AML-193 (cell line): ENCODE results near the gene KRT6B.
"Not testable (repeated sequence)": the region's sequence is repeated elsewhere in the genome, so short reads cannot be mapped to it uniquely, and the experiment has no call there.

Source experiments
- DNase-seq, 2 experiments: peaks; one replicate each; lab custom pipeline; 2025; lab: John Stamatoyannopoulos, UW

Gene KRT6B

DNA sequence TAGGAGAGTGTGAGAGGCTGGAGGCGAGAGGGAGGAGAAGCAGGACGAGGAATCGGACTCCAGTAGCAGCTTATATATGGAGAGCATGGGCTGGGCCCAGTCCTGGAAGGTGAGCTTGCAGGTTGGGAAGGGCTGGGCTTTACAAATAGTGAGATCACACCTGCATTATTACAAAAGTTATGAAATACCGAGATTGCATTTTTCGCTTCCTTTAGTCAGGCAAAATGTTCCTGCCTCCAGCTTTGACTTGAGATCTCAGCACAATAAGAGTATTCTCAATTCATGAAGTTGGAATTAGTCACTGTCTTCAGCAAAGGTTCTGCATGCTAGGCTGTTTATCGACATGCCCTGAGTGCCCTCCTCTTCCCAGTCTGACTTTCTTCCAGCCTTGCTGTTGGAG lies at the start of gene KRT6B:
Gene KRT6B (minus strand): TSS at position 46 of the 400 bp plus-strand sequence. CDS start 68 bp downstream, outside the sequence.
- no peak for DNase-seq

GRCh38 chr12:52501490-52501889 lies 49.5 kb upstream of the KRT6B start:
- DNase-seq = no peak

- DNase-seq = not testable (repeated sequence)
Observed at GRCh38 chr12:52500574-52500973, 48.6 kb upstream of the KRT6B start.

DNA sequence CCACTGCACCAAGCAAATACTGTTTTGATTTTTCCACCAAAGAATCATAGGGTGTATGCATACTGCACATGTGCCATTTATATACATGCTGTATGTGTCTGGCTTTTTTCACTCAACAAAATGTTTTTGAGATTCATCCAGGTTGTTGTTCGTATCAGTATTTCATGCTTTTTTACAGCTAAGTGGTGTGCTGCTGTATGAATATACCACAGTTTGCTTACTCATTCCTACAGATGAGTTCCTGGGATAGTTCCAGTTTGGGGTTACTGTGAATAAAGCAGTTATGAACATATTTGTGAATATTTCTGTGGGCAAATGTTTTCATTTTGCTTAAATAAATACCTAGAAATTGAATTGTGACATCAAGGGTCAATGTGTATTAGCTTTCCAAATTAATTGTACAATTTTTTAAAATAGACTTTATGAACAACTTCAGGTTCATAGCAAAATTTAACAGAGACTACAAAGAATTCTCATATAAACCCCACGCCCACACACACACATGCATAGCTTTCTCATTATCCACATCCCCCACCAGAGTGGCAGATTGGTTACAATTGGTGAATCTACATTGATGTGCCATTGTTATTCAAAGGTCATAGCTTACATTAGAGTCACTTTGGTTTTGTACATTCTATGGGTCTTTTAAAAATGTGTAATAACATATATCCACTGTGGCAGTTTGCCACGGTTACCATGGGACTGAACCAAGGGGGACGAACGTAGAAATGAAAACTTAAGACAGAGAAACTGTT lies 48.0 kb upstream of the KRT6B start:
- DNase-seq = no peak

- DNase-seq = no peak
Observed at GRCh38 chr12:52498946-52499345, 47.0 kb upstream of the KRT6B start.

DNA sequence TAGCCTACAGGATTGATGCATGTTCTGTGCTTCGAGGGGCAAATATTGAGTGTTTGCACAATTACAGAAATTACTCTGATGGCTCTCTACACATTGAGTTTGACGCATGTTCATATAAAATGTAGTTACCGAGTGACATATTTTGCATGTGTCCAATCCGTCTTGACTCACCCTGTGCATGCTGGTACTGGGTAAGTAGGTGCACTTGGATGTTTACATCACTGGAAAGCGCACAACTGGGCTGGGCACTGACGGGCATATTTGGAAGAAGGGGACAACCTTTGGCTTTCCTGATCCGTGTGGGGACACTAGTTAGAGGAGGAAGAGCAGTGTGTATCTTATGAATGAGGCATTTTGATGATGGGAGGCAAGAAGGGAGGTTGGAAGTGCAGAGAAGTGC lies 46.0 kb upstream of the KRT6B start:
- DNase-seq = no peak

GRCh38 chr12:52496590-52497071 lies 44.7 kb upstream of the KRT6B start:
- no peak for DNase-seq

DNA sequence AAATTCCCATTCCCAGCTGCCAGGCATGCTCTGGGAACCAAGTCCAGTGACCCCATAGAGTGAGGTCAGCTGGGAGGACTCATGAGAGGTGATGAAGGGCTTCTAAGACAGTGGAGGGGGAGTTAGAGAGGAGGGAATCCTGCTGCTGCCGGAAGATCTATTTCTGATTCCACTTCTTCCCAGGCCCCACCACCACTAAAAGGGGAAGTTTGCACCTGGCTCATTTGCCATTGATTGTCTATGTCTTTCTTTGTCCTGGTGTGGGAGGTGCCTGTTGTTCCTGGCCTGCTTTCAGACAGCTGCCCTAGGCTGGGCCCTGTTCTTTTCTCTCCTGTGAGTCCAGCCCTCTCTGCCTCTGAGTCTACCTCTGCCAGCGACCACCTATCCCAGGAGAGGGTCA lies 44.1 kb upstream of the KRT6B start:
- no peak for DNase-seq

GRCh38 chr12:52495389-52495788 lies 43.4 kb upstream of the KRT6B start:
- DNase-seq = no peak

GRCh38 chr12:52494518-52494917 lies 42.6 kb upstream of the KRT6B start:
- DNase-seq = no peak

DNA sequence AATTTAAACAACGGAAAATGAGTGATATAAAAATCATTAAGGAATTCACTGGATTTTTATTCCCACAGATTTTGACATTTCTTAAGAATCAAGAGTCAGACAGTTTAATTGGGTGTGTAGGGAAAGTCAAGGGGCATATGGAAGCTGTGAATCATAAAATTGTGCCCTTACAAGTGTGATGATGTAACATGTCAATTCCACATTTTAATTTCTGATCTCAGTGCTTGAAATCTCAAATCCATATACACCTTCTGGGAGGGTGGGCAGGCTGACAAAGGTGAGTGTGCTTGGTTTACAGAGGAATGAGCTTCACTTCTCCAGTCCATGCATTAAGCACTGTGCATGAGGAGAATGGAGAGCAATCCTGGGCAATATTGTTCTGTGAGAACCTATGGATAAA lies 42.2 kb upstream of the KRT6B start:
- DNase-seq = no peak

DNA sequence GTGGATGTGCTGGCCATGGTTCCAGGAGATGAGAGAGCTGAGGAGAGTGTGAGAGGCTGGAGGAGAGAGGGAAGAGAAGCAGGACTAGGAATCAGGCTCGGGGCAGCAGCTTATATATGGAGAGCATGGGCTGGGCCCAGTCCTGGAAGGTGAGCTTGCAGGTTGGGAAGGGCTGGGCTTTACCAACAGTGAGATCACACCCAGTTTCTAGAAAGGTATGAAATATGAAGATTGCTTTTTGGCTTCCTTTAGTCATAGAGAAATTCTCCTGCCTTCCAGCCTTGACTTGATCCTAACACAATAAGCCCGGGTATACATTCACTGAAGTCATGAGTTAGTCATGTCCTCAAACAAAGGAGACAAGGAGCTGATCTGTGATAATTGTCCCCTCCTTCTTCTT lies 41.2 kb upstream of the KRT6B start, which contains the start of gene KRT6A:
Gene KRT6A (minus strand): TSS at position 86 of the 400 bp plus-strand sequence. CDS start 69 bp downstream, at position 17.
- no peak for DNase-seq

- not testable (repeated sequence) for DNase-seq
Observed at GRCh38 chr12:52492405-52492804, 40.5 kb upstream of the KRT6B start.

DNA sequence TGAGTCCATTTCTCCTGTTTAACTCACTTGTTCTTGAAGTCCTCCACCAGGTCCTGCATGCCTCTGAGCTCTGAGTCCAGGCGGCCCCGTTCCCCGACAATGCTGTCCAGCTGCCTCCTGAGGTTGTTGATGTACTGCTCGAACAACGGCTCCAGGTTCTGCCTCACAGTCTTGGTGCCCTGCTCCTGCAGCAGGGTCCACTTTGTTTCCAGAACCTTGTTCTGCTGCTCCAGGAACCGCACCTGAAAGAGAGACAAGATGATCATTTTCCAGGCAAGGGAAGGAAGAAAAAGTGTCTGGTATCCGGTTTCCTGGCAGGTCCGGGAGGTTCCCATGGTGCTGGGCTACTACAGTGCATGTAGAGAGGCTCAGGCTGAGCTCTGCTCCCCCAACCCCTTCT lies 39.5 kb upstream of the KRT6B start:
- not testable (repeated sequence) for DNase-seq

DNA sequence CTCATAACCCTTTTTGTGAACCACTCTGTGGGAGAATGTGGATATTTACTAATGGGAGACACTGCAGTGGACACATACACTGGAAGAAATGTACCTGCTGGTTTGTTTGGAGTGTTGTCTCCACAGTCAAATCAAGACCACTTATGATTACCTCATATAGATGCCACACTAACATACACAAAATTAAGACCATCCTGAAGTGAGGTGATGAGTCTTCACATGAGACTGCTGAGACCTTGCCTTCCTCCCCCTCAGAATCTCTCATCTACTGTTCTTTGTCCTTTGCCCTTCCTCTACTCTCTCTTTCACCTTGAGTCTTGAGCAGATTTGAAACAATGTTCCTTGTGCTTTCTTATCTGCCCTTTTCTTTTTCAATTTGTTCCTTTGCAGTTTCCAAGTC lies 36.8 kb upstream of the KRT6B start:
- DNase-seq = no peak

GRCh38 chr12:52487744-52488443 lies 35.9 kb upstream of the KRT6B start:
- DNase-seq = not testable (repeated sequence)

DNA sequence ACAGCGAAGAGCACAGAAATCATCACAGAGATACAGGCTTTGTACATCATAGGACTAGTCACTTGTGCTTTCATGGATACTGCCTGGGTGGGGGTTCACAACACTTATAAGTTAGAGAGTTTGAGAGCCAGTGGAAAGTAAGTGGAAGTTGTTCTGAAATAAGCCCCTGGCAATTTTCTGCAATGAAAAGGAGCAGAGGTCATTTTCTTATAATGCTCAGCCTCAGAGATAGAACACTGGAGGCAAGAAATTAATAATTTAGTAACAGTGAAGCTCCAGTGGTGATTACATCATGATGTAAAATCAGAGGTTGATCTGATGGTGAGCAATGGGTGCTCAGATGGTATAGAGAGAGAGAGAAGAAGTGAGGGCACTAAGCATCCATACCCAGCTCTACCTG lies 35.3 kb upstream of the KRT6B start:
- no peak for DNase-seq

GRCh38 chr12:52486166-52487105 lies 34.5 kb upstream of the KRT6B start:
- no peak for DNase-seq

- DNase-seq = no peak
Observed at GRCh38 chr12:52480073-52480472, 28.1 kb upstream of the KRT6B start.

DNA sequence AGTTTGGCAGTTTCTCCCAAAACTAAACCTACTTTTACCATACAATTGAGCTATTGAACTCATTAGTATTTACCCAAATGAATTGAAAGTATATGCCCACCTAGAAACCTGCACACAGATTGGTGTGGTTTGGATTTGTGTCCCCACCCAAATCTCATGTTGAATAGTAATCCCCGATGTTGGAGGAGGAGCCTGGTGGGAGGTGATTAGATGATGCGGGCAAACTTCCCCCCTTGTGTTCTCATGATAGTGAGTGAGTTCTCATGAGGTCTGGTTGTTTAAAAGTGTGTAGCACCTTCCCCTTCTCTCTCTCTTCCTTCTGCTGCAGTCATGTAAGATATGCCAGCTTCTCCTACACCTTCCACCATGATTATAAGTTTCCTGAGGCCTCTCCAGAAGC lies 25.7 kb upstream of the KRT6B start:
- DNase-seq = no peak

- DNase-seq = no peak
Observed at GRCh38 chr12:52474212-52474611, 22.3 kb upstream of the KRT6B start.

GRCh38 chr12:52473768-52474167 lies 21.8 kb upstream of the KRT6B start, which contains the start of gene KRT6C:
Gene KRT6C, minus strand, starts transcription at chr12:52473805. Its CDS starts 68 bp downstream, at chr12:52473737.
- DNase-seq = no peak
